K562 (cell line): ENCODE data around the gene UBXN11. TPM values are rescaled to one million over a fixed set of nuclear protein-coding genes. Genes with fewer than 3 reads are reported as not detected.

Experiments used
- CAMTA2 ChIP-seq: fragments of 250-450 bp; sonication (Bioruptor Pico); conservative IDR thresholded peaks from 2 replicates; pipeline ENCODE4 v1.5.1; 2022
- CBX5 ChIP-seq: IDR thresholded peaks from 2 replicates; pipeline ENCODE4 v1.6.1; 2014; ENCODE audit warnings: low read depth, borderline replicate concordance
- DMBX1 ChIP-seq: fragments of 250-450 bp; sonication (Bioruptor Pico); IDR thresholded peaks from 2 replicates; pipeline ENCODE4 v1.8.0; 2022; ENCODE audit warnings: inconsistent platforms, mild to moderate bottlenecking, moderate library complexity, borderline replicate concordance
- DPF2 ChIP-seq: fragments of 450-650 bp; IDR thresholded peaks from 2 replicates; pipeline ENCODE4 v1.6.1; 2016
- ETV6 ChIP-seq, 3 experiments: fragments of 150-350 bp in 1 of 3; sonication (generic) in 1 of 3; formaldehyde crosslinking in 1 of 3; IDR thresholded peaks; 2 replicates each; pipeline versions ENCODE4 v1.6.1 to v1.8.0; 2014 to 2022; ENCODE audit warnings: borderline replicate concordance in 2 of 3, low read depth in 2 of 3, antibody characterized with exemption in 1 of 3, low read length in 1 of 3, mild to moderate bottlenecking in 1 of 3, missing genetic modification reagents in 1 of 3
- FOXA1 ChIP-seq: fragments of 450-650 bp; IDR thresholded peaks from 2 replicates; pipeline ENCODE4 v1.6.1; 2016; ENCODE audit warnings: mild to moderate bottlenecking, borderline replicate concordance
- ILF3 ChIP-seq: fragments of 450-650 bp; IDR thresholded peaks from 2 replicates; pipeline ENCODE4 v1.6.1; 2018; ENCODE audit warnings: antibody characterized with exemption, mild to moderate bottlenecking, moderate library complexity, borderline replicate concordance
- KDM1A ChIP-seq, 2 experiments: fragments of 450-650 bp; IDR thresholded peaks; 2 replicates each; pipeline ENCODE4 v1.6.1; 2016; ENCODE audit warnings: mild to moderate bottlenecking in 2 of 2
- KLF10 ChIP-seq: fragments of 250-450 bp; sonication (Bioruptor Pico); IDR thresholded peaks from 2 replicates; pipeline ENCODE4 v1.6.1; 2021; ENCODE audit warnings: matching md5 sums
- L3MBTL2 ChIP-seq: fragments of 450-650 bp; IDR thresholded peaks from 2 replicates; pipeline ENCODE4 v1.6.1; 2016; ENCODE audit warnings: mild to moderate bottlenecking, moderate library complexity
- LEF1 ChIP-seq: fragments of 450-650 bp; IDR thresholded peaks from 2 replicates; pipeline ENCODE4 v1.6.1; 2016; ENCODE audit warnings: mild to moderate bottlenecking
- NFE2 ChIP-seq: IDR thresholded peaks from 2 replicates; pipeline ENCODE4 v1.6.1; 2014; ENCODE audit warnings: antibody characterized with exemption, low read depth
- NFIC ChIP-seq: fragments of 450-650 bp; IDR thresholded peaks from 2 replicates; pipeline ENCODE4 v1.6.1; 2017; ENCODE audit warnings: mild to moderate bottlenecking, inconsistent platforms
- RBM34 ChIP-seq: fragments of 200-400 bp; formaldehyde crosslinking; IDR thresholded peaks from 2 replicates; pipeline ENCODE4 v1.6.1; 2018; ENCODE audit warnings: low read length, borderline replicate concordance; ENCODE audit not compliant: insufficient read depth
- SMAD3 ChIP-seq: fragments of 450-650 bp; formaldehyde crosslinking; conservative IDR thresholded peaks from 2 replicates; pipeline ENCODE4 v1.4.0; 2020; ENCODE audit warnings: mild to moderate bottlenecking
- STAT5A ChIP-seq: IDR thresholded peaks from 2 replicates; pipeline ENCODE4 v1.6.1; 2012; ENCODE audit warnings: low read length, inconsistent platforms, borderline replicate concordance
- TAL1 ChIP-seq: fragments of 450-650 bp; IDR thresholded peaks from 2 replicates; pipeline ENCODE4 v1.6.1; 2016; ENCODE audit warnings: mild to moderate bottlenecking
- TOE1 ChIP-seq, 2 experiments: fragments of 450-650 bp in 1 of 2; sonication (generic) in 1 of 2; formaldehyde crosslinking in 1 of 2; IDR thresholded peaks; 2 replicates each; pipeline versions ENCODE4 v1.7.1 to v1.8.0; 2016 to 2022; ENCODE audit warnings: borderline replicate concordance in 2 of 2, mild to moderate bottlenecking in 2 of 2, antibody characterized with exemption in 1 of 2, inconsistent platforms in 1 of 2, low read depth in 1 of 2, missing genetic modification reagents in 1 of 2, moderate library complexity in 1 of 2
- TRIM24 ChIP-seq, 2 experiments: fragments of 450-650 bp; IDR thresholded peaks; 2 replicates each; pipeline ENCODE4 v1.6.1; 2016
- ZNF511 ChIP-seq: sonication (generic); formaldehyde crosslinking; IDR thresholded peaks from 2 replicates; pipeline ENCODE4 v1.8.0; 2022; ENCODE audit warnings: mild to moderate bottlenecking, missing genetic modification reagents
- ZNF551 ChIP-seq: fragments of 250-450 bp; sonication (Bioruptor Pico); IDR thresholded peaks from 2 replicates; pipeline ENCODE4 v1.5.0; 2021; ENCODE audit warnings: mild to moderate bottlenecking, moderate library complexity
- ZNF57 ChIP-seq: fragments of 450-650 bp; formaldehyde crosslinking; IDR thresholded peaks from 2 replicates; pipeline ENCODE4 v1.4.0; 2020; ENCODE audit warnings: mild to moderate bottlenecking, moderate library complexity
- polyA plus RNA-seq, 8 experiments: library from polyadenylated mRNA; depleted of rRNA in 4 of 8; stranded (reverse) in 5 of 8; unstranded in 3 of 8; fragments of >200 nt; fragmentation: Nextera tagmentation in 2 of 8; fragmentation: Illumina TruSeq in 1 of 8; extraction: Ambion mirVana in 2 of 8; extraction: Trizol in 1 of 8; gene quantifications; 2 replicates each; pipeline versions ENCODE4 v1.2.1 to v1.2.3, GENCODE V29; 2011 to 2014; ENCODE audit warnings: inconsistent platforms in 1 of 8, missing spikeins in 1 of 8
- total RNA-seq, 7 experiments: library from RNA; depleted of rRNA in 6 of 7; stranded (reverse); fragments of >200 nt in 6 of 7; fragmentation: Illumina TruSeq in 2 of 7; extraction: Trizol in 2 of 7; gene quantifications; 2 replicates each; pipeline versions ENCODE4 v1.2.1 to v1.2.3, GENCODE V29; 2011 to 2021; ENCODE audit warnings: low replicate concordance in 1 of 7
- TF ChIP-seq, protein P1 (sequence below): fragments of 200-800 bp; sonication (Bioruptor generic); IDR thresholded peaks from 2 replicates; pipeline ENCODE4 v1.6.1; 2017; ENCODE audit warnings: missing genetic modification characterization, missing compliant biosample characterization
- TF ChIP-seq, protein P2 (sequence below), 2 experiments: fragments of 450-650 bp in 1 of 2; sonication (generic) in 1 of 2; formaldehyde crosslinking in 1 of 2; IDR thresholded peaks in 1 of 2; conservative IDR thresholded peaks in 1 of 2; 2 replicates each; pipeline versions ENCODE4 v1.6.1 to v1.8.1; 2016 to 2023; ENCODE audit warnings: mild to moderate bottlenecking in 2 of 2, moderate library complexity in 2 of 2, inconsistent platforms in 1 of 2, missing genetic modification reagents in 1 of 2
- TF ChIP-seq, protein P3 (sequence below): fragments of 450-650 bp; formaldehyde crosslinking; IDR thresholded peaks from 2 replicates; pipeline ENCODE4 v1.4.0; 2022; ENCODE audit warnings: mild to moderate bottlenecking, moderate library complexity

The UBXN11 gene
- total and polyA plus RNA-seq, 9 of the 15 experiments (the other 6 are each of a cell fraction or from before 2014, with no cell fraction given) = 0.48 to 34.3 (median 11.3) TPM

DNA sequence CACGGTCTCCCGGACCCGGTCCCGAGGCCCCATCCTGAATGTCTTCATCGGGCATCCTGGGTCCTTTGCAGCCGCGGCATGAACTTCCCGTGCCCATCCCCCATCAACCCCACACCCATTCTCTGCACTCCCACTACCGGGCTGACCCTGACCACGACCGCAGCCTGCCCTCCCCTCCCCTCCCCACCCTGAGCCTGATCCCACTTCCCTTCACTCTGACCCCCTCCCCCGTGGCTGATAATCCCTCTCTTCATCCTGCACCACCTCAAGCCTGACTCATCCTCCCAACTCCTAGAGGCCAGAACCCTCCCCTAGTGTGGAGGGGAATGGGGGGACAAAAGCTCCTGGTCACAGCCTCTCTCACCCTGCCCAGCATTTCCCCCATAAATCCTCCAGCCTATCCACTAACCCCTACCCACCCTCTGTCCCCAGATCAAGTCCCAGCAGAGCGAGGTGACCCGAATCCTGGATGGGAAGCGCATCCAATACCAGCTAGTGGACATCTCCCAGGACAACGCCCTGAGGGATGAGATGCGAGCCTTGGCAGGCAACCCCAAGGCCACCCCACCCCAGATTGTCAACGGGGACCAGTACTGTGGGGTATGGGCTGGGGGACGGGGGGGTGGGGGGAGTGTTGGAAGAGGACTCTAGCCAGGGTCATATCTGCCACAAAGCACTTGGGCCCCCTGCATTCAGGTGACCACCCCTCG lies 25.9 kb downstream of the UBXN11 start (continued):
- TF ChIP-seq RBM34 (no peak), ILF3 (no peak), FOXA1 (no peak), SMAD3 (CRISPR knock-in tag) (no peak), ZNF511 (CRISPR knock-in tag) (peak; percentile 74; the same call in 1 of the 2 replicates), TRIM24 (IDR thresholded peaks at IDR 0.05) (peak; percentile 43 to 52; a peak in 2 of 4 replicates), KLF10 (no peak), ETV6 (IDR thresholded peaks at IDR 0.05; ENCODE audit: borderline replicate concordance in 1 of 2, low read depth in 2 of 2, low read length in 1 of 2) (no peak), ETV6 (CRISPR knock-in tag; IDR thresholded peaks at IDR 0.05; ENCODE audit: borderline replicate concordance) (0 out of 2 replicates have a peak, but pooled peaks have one; percentile 11), STAT5A (no peak), CBX5 (no peak), TAL1 (no peak; the same call in 1 of the 2 replicates), DPF2 (peak; percentile 82), L3MBTL2 (no peak), LEF1 (peak; percentile 65; the same call in 1 of the 2 replicates), ZNF57 (CRISPR knock-in tag) (no peak), NFE2 (peak; percentile 47), ZNF551 (CRISPR knock-in tag) (no peak), NFIC (0 out of 2 replicates have a peak, but pooled peaks have one; percentile 31), DMBX1 (no peak), TOE1 (IDR thresholded peaks at IDR 0.05; ENCODE audit: borderline replicate concordance) (peak; percentile 11; the same call in 1 of the 2 replicates), TOE1 (CRISPR knock-in tag; IDR thresholded peaks at IDR 0.05; ENCODE audit: borderline replicate concordance, low read depth) (no peak), CAMTA2 (CRISPR knock-in tag) (no peak), KDM1A (IDR thresholded peaks at IDR 0.05) (peak; percentile 70 to 86)
- TF ChIP-seq, protein P1, sequence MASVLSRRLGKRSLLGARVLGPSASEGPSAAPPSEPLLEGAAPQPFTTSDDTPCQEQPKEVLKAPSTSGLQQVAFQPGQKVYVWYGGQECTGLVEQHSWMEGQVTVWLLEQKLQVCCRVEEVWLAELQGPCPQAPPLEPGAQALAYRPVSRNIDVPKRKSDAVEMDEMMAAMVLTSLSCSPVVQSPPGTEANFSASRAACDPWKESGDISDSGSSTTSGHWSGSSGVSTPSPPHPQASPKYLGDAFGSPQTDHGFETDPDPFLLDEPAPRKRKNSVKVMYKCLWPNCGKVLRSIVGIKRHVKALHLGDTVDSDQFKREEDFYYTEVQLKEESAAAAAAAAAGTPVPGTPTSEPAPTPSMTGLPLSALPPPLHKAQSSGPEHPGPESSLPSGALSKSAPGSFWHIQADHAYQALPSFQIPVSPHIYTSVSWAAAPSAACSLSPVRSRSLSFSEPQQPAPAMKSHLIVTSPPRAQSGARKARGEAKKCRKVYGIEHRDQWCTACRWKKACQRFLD (CRISPR knock-in tag) = no peak; the same call in 1 of the 2 replicates
- TF ChIP-seq, protein P2, sequence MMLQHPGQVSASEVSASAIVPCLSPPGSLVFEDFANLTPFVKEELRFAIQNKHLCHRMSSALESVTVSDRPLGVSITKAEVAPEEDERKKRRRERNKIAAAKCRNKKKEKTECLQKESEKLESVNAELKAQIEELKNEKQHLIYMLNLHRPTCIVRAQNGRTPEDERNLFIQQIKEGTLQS (IDR thresholded peaks at IDR 0.05) = peak; percentile 72
- TF ChIP-seq, protein P2 (CRISPR knock-in tag; conservative IDR thresholded peaks at IDR 0.05) = no peak
- TF ChIP-seq, protein P3, sequence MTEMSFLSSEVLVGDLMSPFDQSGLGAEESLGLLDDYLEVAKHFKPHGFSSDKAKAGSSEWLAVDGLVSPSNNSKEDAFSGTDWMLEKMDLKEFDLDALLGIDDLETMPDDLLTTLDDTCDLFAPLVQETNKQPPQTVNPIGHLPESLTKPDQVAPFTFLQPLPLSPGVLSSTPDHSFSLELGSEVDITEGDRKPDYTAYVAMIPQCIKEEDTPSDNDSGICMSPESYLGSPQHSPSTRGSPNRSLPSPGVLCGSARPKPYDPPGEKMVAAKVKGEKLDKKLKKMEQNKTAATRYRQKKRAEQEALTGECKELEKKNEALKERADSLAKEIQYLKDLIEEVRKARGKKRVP = no peak
